ENCODE data around the gene RBP3.

RBP3 gene

GRCh38 chr10:47348138-47348651 lies at the start of gene RBP3:
TSS of gene RBP3 (plus strand) at chr10:47348363. CDS start at chr10:47348485, 122 bp downstream.
- TF ChIP-seq CTCF (IDR thresholded peaks at IDR 0.05; ENCODE audit: low read depth, low read length), result no peak
- no peak for DNase-seq (ENCODE audit: extremely low read depth, low read depth)

- no peak for DNase-seq (ENCODE audit: extremely low read depth, low read depth)
- no peak for TF ChIP-seq CTCF (IDR thresholded peaks at IDR 0.05; ENCODE audit: low read depth, low read length)
These were observed 49.4 kb upstream of the RBP3 start for GRCh38 chr10:47298715-47299114.

- DNase-seq (ENCODE audit: extremely low read depth, low read depth), result no peak
- no peak for TF ChIP-seq CTCF (IDR thresholded peaks at IDR 0.05; ENCODE audit: low read depth, low read length)
These were observed 48.3 kb upstream of the RBP3 start, which contains the start of gene GDF10 for GRCh38 chr10:47299611-47300428. TSS of gene GDF10 (plus strand) at chr10:47300197. CDS start at chr10:47300652, 455 bp downstream.

- TF ChIP-seq CTCF (IDR thresholded peaks at IDR 0.05; ENCODE audit: low read depth, low read length), result no peak; the same call in 1 of the 2 replicates
- DNase-seq (ENCODE audit: extremely low read depth, low read depth), result no peak
These were observed 47.7 kb upstream of the RBP3 start for GRCh38 chr10:47300429-47300931.

GRCh38 chr10:47301833-47302232 lies 46.3 kb upstream of the RBP3 start:
- no peak for TF ChIP-seq CTCF (IDR thresholded peaks at IDR 0.05; ENCODE audit: low read depth, low read length)
- no peak for DNase-seq (ENCODE audit: extremely low read depth, low read depth)

GRCh38 chr10:47303105-47303504 lies 45.1 kb upstream of the RBP3 start:
- no peak for TF ChIP-seq CTCF (IDR thresholded peaks at IDR 0.05; ENCODE audit: low read depth, low read length)
- no peak for DNase-seq (ENCODE audit: extremely low read depth, low read depth)

GRCh38 chr10:47303866-47304265 lies 44.3 kb upstream of the RBP3 start:
- no peak for DNase-seq (ENCODE audit: extremely low read depth, low read depth)
- TF ChIP-seq CTCF (IDR thresholded peaks at IDR 0.05; ENCODE audit: low read depth, low read length), result no peak
